ENCODE measurements around the gene TRPC1. TPM values are rescaled to one million over a fixed set of nuclear protein-coding genes. Genes with fewer than 3 reads are reported as not detected.

The TRPC1 gene
- total and polyA plus RNA-seq, 2 experiments from 2014 or later = 7.0 to 36.6 TPM

DNA sequence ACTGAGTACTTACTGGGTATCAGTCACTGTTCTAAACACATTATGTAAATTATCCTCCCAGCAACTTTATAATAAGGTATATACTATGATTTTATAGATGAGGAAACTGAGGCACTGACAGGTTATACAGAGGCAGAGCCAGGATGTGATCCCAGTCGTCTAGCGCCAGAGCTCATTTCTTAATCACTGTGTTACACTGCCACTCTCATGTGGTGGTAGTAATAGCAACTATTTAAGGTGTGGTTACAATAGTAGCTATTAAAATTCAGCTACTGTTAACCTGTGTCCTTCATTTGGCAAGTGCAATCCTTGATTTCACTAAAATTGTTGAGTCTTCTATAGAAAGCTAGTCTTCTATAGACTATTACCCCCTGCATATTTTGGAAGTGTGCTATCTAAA lies 43.1 kb upstream of the TRPC1 start:
- H3K4me2 ChIP-seq = no peak overlapping the region
- DNase-seq (ENCODE audit: low spot score) (peak; percentile 16), ATAC-seq (no peak; the same call in 2 of the 3 replicates)
- Mint-ChIP-seq H3K4me1 (no peaks in the 10 kb centered on the region), H3K4me3 (no peak overlapping the region), H3K36me3 (ENCODE audit: low read depth) (peaks cover 11% of the 10 kb centered on the region), H3K27me3 (ENCODE audit: insufficient read depth, low read depth, poor library complexity) (no peaks in the 10 kb centered on the region), H3K27ac (no peak overlapping the region), H3K9me3 (no peaks in the 10 kb centered on the region)
- H3K27ac ChIP-seq (ENCODE audit: low read depth) = no peak overlapping the region
- no peaks in the 10 kb centered on the region for H3K9me2 ChIP-seq (ENCODE audit: insufficient read depth)
- H2AFZ ChIP-seq = no peak overlapping the region
- H3K4me1 ChIP-seq (ENCODE audit: insufficient read depth) = no peaks in the 10 kb centered on the region
- no peaks in the 10 kb centered on the region for H3K79me2 ChIP-seq (replicated peaks; ENCODE audit: insufficient read depth)
- H3K36me3 ChIP-seq (ENCODE audit: insufficient read depth) = peaks cover 2% of the 10 kb centered on the region; the same call in 1 of the 2 replicates
- no peak overlapping the region for H3K4me3 ChIP-seq
- TF ChIP-seq CTCF (conservative IDR thresholded peaks at IDR 0.05; ENCODE audit: low read depth in 2 of 2) (peak; percentile 16 to 57; a peak in 2 of 4 replicates), EZH2phosphoT487 (IDR thresholded peaks at IDR 0.05; ENCODE audit: unreplicated experiment) (no peak), REST (IDR thresholded peaks at IDR 0.05; ENCODE audit: unreplicated experiment) (no peak), JUNB (IDR thresholded peaks at IDR 0.05; ENCODE audit: unreplicated experiment) (no peak)
- no peaks in the 10 kb centered on the region for H3F3A ChIP-seq (replicated peaks; ENCODE audit: low read depth)
- H3K27me3 ChIP-seq (ENCODE audit: insufficient read depth) = no peaks in the 10 kb centered on the region
- 0 out of 2 replicates have a peak, but pooled peaks cover 3% of the 10 kb centered on the region for H4K20me1 ChIP-seq (replicated peaks; ENCODE audit: insufficient read depth)

DNA sequence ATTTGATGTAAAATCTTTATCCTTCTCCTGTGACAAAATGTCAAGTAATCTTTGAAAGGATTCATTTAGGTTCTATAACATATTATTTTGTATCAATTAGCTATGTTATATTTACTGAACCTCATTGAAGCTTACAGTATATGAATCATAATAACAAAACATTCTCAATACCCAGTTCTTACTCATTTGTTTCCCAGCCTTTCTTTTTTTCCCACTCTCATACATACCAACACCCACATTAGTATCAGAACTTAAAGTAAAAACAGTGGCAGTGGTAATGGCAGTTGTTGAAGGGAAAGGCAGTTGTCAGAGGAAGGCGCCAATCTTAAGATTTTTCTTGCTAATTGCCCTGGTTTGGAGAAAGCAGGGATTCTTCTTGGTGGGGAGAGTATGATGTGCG lies 33.2 kb upstream of the TRPC1 start:
- TF ChIP-seq JUNB (IDR thresholded peaks at IDR 0.05; ENCODE audit: unreplicated experiment) (no peak), REST (IDR thresholded peaks at IDR 0.05; ENCODE audit: unreplicated experiment) (no peak), ETS1 (IDR thresholded peaks at IDR 0.05) (no peak), EZH2phosphoT487 (IDR thresholded peaks at IDR 0.05; ENCODE audit: unreplicated experiment) (no peak), CREB1 (CRISPR knock-in tag; IDR thresholded peaks at IDR 0.05; ENCODE audit: low read depth) (no peak), POLR2AphosphoS5 (IDR thresholded peaks at IDR 0.05; ENCODE audit: low read depth) (no peak), NANOG (IDR thresholded peaks at IDR 0.05; ENCODE audit: borderline replicate concordance) (no peak)
- DNase-seq (ENCODE audit: low spot score) = no peak
- Mint-ChIP-seq H3K27me3 (ENCODE audit: insufficient read depth, low read depth, poor library complexity) (peaks cover 2% of the 10 kb centered on the region), H3K4me3 (no peak overlapping the region), H3K36me3 (ENCODE audit: low read depth) (no peaks in the 10 kb centered on the region), H3K9me3 (no peaks in the 10 kb centered on the region), H3K4me1 (no peaks in the 10 kb centered on the region), H3K27ac (no peak overlapping the region)
- H3K36me3 ChIP-seq (ENCODE audit: insufficient read depth) = no peaks in the 10 kb centered on the region
- H3K27me3 ChIP-seq (ENCODE audit: insufficient read depth) = no peaks in the 10 kb centered on the region
- no peaks in the 10 kb centered on the region for H3K9me2 ChIP-seq (ENCODE audit: insufficient read depth)
- H3K27ac ChIP-seq (ENCODE audit: low read depth) = no peak overlapping the region
- no peaks in the 10 kb centered on the region for H3K79me2 ChIP-seq (replicated peaks; ENCODE audit: insufficient read depth)
- no peaks in the 10 kb centered on the region for H3K4me1 ChIP-seq (ENCODE audit: insufficient read depth)
- no peaks in the 10 kb centered on the region for H3F3A ChIP-seq (replicated peaks; ENCODE audit: low read depth)
- H3K4me2 ChIP-seq = no peak overlapping the region
- no peak overlapping the region for H2AFZ ChIP-seq
- no peaks in the 10 kb centered on the region for H4K20me1 ChIP-seq (replicated peaks; ENCODE audit: insufficient read depth)
- ATAC-seq = no peak
- H3K4me3 ChIP-seq = no peak overlapping the region
